GM12878 (cell line): Measurements from ENCODE around the gene ATG14. TPM values are rescaled to one million over a fixed set of nuclear protein-coding genes. Genes with fewer than 3 reads are reported as not detected.

ENCODE experiments used
- CREM ChIP-seq: IDR thresholded peaks from 2 replicates; pipeline ENCODE4 v1.6.1; 2014; ENCODE audit warnings: antibody characterized with exemption, low read depth
- EED ChIP-seq: sonication (generic); IDR thresholded peaks from 2 replicates; pipeline ENCODE4 v1.6.1; 2016; ENCODE audit warnings: antibody characterized with exemption, low read depth
- ESRRA ChIP-seq: IDR thresholded peaks from 2 replicates; pipeline ENCODE4 v1.6.1; 2012; ENCODE audit warnings: mild to moderate bottlenecking, low read length, improper control_type of control experiment
- EZH2 ChIP-seq: IDR thresholded peaks from 2 replicates; pipeline ENCODE4 v1.6.1; 2012; ENCODE audit warnings: low read depth, mild to moderate bottlenecking, control low read depth, inconsistent platforms, low read length, borderline replicate concordance; ENCODE audit not compliant: control insufficient read depth
- HDAC6 ChIP-seq: fragments of 200-600 bp; sonication (generic); IDR thresholded peaks from one replicate; pipeline ENCODE4 v1.8.0; 2017; ENCODE audit warnings: antibody characterized with exemption; ENCODE audit not compliant: unreplicated experiment
- IKZF2 ChIP-seq, 2 experiments: fragments of 450-650 bp; IDR thresholded peaks; 2 replicates each; pipeline ENCODE4 v1.6.1; 2017; ENCODE audit warnings: mild to moderate bottlenecking in 2 of 2, moderate library complexity in 2 of 2
- KDM1A ChIP-seq: fragments of 200-600 bp; sonication (generic); IDR thresholded peaks from 2 replicates; pipeline ENCODE4 v1.6.1; 2016; ENCODE audit warnings: borderline replicate concordance
- NR2F1 ChIP-seq: fragments of 450-650 bp; conservative IDR thresholded peaks from 2 replicates; pipeline ENCODE4 v1.6.1; 2017; ENCODE audit warnings: mild to moderate bottlenecking
- RAD51 ChIP-seq: fragments of 450-650 bp; IDR thresholded peaks from 2 replicates; pipeline ENCODE4 v1.6.1; 2016; ENCODE audit warnings: moderate library complexity, mild to moderate bottlenecking, inconsistent platforms
- RBBP5 ChIP-seq: fragments of 200-600 bp; sonication (generic); conservative IDR thresholded peaks from 2 replicates; pipeline ENCODE4 v1.6.1; 2016
- RCOR1 ChIP-seq: conservative IDR thresholded peaks from 2 replicates; pipeline ENCODE4 v1.6.1; 2012; ENCODE audit warnings: low read depth, low read length, improper control_type of control experiment
- RELA ChIP-seq: fragments of 450-650 bp; IDR thresholded peaks from 2 replicates; pipeline ENCODE4 v1.8.0; 2014; ENCODE audit warnings: borderline replicate concordance; ENCODE audit not compliant: partially characterized antibody
- RUNX3 ChIP-seq: IDR thresholded peaks from 2 replicates; pipeline ENCODE4 v1.6.1; 2012; ENCODE audit warnings: low read length, inconsistent platforms
- SMAD5 ChIP-seq: IDR thresholded peaks from 2 replicates; pipeline ENCODE4 v1.6.1; 2016; ENCODE audit warnings: antibody characterized with exemption, low read depth
- SP1 ChIP-seq: IDR thresholded peaks from one replicate; pipeline ENCODE4 v1.6.1; 2011; ENCODE audit warnings: low read depth, low read length
- SREBF1 ChIP-seq: IDR thresholded peaks from 2 replicates; pipeline ENCODE4 v1.6.1; 2012; ENCODE audit warnings: mild to moderate bottlenecking, low read length
- TCF3 ChIP-seq: IDR thresholded peaks from 2 replicates; pipeline ENCODE4 v1.6.1; 2012; ENCODE audit warnings: low read depth, mild to moderate bottlenecking, low read length, borderline replicate concordance; ENCODE audit not compliant: insufficient read depth
- YBX1 ChIP-seq: fragments of 450-650 bp; IDR thresholded peaks from 2 replicates; pipeline ENCODE4 v1.6.1; 2016; ENCODE audit warnings: antibody characterized with exemption
- ZNF274 ChIP-seq: IDR thresholded peaks from one replicate; pipeline ENCODE4 v1.8.0; 2011; ENCODE audit not compliant: insufficient read length, insufficient read depth
- ZNF622 ChIP-seq: fragments of 450-650 bp; IDR thresholded peaks from 2 replicates; pipeline ENCODE4 v1.6.1; 2017; ENCODE audit warnings: mild to moderate bottlenecking, inconsistent platforms
- polyA plus RNA-seq, 11 experiments: library from polyadenylated mRNA; depleted of rRNA in 4 of 11; unstranded in 6 of 11; stranded (reverse) in 5 of 11; fragments of >200 nt; fragmentation: Nextera tagmentation in 4 of 11; fragmentation: Illumina TruSeq in 1 of 11; extraction: Ambion mirVana in 4 of 11; extraction: Trizol in 1 of 11; gene quantifications; 1 replicate in 1 of 11; 2 replicates in 10 of 11; pipeline versions ENCODE4 v1.2.1 to v1.2.3, GENCODE V29; 2011 to 2016; ENCODE audit warnings: inconsistent platforms in 2 of 11, missing spikeins in 2 of 11, low read depth in 1 of 11
- total RNA-seq, 4 experiments: library from RNA; depleted of rRNA in 3 of 4; stranded (reverse); fragments of >200 nt in 3 of 4; fragmentation: Illumina TruSeq in 1 of 4; extraction: Trizol in 1 of 4; gene quantifications; 2 replicates each; pipeline versions ENCODE4 v1.2.1 to v1.2.3, GENCODE V29; 2013 to 2021
- TF ChIP-seq, protein P1 (sequence below): IDR thresholded peaks from 2 replicates; pipeline ENCODE4 v1.6.1; 2012; ENCODE audit warnings: low read depth, low read length, improper control_type of control experiment
- TF ChIP-seq, protein P2 (sequence below): fragments of 450-650 bp; IDR thresholded peaks from 2 replicates; pipeline ENCODE4 v1.6.1; 2017; ENCODE audit warnings: antibody characterized with exemption, mild to moderate bottlenecking, moderate library complexity
- TF ChIP-seq, protein P3 (sequence below): fragments of 450-650 bp; formaldehyde crosslinking; IDR thresholded peaks from 2 replicates; pipeline ENCODE4 v1.4.0; 2022; ENCODE audit warnings: mild to moderate bottlenecking, moderate library complexity
- TF ChIP-seq, protein P4 (sequence below): fragments of 450-650 bp; IDR thresholded peaks from 2 replicates; pipeline ENCODE4 v1.6.1; 2017; ENCODE audit warnings: borderline replicate concordance

ATG14 gene
- total and polyA plus RNA-seq, 10 of the 15 experiments (the other 5 are each of a cell fraction or from before 2014, with no cell fraction given) = 1.1 to 6.4 (median 5.0) TPM

DNA sequence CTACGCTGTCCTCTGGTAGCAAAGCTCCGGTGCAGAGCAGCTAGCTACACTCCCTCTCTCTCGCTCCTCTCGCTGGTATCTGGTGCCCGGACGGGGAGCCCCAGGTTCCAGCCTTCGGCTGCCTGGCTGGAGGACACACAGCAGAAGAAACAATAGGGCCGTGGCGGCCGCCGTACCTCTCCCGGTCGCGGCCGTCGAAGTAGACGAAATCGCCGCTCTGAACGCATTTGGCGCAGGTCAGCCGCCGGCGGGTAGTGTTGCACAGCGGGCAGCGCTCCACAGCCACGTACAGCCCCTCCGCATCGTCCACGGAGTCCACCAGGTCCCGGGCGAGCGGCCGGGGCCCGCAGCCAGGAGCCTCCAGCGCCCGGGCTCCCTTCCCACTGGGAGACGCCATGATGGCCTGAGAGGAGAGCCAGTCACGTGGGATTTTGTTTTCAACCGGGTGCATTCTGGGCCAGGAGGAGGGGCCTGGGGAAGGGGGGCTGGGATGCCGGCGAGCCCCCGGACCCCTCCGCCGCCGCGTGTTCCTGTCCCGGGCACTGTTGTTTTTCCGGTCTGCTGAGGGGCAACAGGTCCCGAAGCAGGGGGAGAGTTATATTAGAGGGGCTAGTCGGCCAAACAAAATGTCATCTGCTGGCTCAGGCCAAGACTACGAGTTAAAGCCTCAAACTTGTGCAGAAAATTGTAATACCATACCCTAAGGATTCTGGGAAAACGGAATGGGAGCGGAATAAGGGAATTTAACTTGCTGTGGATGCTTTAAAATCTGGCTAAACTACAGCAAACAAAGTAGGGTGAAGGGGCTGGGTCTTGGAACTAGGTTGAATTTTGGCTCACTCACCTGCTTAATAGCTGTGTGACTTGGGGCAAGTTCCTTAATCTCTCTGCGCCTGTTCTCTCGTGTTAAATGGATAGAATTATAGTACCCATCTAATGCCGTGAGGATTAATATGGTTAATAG lies at the start of gene ATG14 (continued):
- TF ChIP-seq, protein P1, sequence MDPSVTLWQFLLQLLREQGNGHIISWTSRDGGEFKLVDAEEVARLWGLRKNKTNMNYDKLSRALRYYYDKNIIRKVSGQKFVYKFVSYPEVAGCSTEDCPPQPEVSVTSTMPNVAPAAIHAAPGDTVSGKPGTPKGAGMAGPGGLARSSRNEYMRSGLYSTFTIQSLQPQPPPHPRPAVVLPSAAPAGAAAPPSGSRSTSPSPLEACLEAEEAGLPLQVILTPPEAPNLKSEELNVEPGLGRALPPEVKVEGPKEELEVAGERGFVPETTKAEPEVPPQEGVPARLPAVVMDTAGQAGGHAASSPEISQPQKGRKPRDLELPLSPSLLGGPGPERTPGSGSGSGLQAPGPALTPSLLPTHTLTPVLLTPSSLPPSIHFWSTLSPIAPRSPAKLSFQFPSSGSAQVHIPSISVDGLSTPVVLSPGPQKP = no peak
- TF ChIP-seq YBX1 = no peak
- TF ChIP-seq RBBP5 = no peak
- no peak for TF ChIP-seq ZNF274
- TF ChIP-seq, protein P2, sequence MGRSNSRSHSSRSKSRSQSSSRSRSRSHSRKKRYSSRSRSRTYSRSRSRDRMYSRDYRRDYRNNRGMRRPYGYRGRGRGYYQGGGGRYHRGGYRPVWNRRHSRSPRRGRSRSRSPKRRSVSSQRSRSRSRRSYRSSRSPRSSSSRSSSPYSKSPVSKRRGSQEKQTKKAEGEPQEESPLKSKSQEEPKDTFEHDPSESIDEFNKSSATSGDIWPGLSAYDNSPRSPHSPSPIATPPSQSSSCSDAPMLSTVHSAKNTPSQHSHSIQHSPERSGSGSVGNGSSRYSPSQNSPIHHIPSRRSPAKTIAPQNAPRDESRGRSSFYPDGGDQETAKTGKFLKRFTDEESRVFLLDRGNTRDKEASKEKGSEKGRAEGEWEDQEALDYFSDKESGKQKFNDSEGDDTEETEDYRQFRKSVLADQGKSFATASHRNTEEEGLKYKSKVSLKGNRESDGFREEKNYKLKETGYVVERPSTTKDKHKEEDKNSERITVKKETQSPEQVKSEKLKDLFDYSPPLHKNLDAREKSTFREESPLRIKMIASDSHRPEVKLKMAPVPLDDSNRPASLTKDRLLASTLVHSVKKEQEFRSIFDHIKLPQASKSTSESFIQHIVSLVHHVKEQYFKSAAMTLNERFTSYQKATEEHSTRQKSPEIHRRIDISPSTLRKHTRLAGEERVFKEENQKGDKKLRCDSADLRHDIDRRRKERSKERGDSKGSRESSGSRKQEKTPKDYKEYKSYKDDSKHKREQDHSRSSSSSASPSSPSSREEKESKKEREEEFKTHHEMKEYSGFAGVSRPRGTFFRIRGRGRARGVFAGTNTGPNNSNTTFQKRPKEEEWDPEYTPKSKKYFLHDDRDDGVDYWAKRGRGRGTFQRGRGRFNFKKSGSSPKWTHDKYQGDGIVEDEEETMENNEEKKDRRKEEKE = no peak
- TF ChIP-seq RUNX3 = no peak
- no peak for TF ChIP-seq HDAC6
- TF ChIP-seq SP1 = no peak
- TF ChIP-seq ESRRA = no peak
- TF ChIP-seq, protein P3, sequence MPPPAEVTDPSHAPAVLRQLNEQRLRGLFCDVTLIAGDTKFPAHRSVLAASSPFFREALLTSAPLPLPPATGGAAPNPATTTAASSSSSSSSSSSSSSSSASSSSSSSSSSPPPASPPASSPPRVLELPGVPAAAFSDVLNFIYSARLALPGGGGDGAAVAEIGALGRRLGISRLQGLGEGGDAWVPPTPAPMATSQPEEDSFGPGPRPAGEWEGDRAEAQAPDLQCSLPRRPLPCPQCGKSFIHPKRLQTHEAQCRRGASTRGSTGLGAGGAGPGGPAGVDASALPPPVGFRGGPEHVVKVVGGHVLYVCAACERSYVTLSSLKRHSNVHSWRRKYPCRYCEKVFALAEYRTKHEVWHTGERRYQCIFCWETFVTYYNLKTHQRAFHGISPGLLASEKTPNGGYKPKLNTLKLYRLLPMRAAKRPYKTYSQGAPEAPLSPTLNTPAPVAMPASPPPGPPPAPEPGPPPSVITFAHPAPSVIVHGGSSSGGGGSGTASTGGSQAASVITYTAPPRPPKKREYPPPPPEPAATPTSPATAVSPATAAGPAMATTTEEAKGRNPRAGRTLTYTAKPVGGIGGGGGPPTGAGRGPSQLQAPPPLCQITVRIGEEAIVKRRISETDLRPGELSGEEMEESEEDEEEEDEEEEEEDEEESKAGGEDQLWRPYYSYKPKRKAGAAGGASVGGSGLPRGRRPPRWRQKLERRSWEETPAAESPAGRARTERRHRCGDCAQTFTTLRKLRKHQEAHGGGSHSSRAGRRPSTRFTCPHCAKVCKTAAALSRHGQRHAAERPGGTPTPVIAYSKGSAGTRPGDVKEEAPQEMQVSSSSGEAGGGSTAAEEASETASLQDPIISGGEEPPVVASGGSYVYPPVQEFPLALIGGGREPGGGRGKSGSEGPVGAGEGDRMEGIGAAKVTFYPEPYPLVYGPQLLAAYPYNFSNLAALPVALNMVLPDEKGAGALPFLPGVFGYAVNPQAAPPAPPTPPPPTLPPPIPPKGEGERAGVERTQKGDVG (CRISPR knock-in tag) = no peak
- no peak for TF ChIP-seq RCOR1
- no peak for TF ChIP-seq EZH2
- TF ChIP-seq CREM = peak; percentile 41; the same call in 1 of the 2 replicates
- peak; percentile 92 for TF ChIP-seq RAD51
- TF ChIP-seq RELA = no peak
- TF ChIP-seq TCF3 = no peak
- TF ChIP-seq ZNF622 = no peak
- no peak for TF ChIP-seq NR2F1
- TF ChIP-seq, protein P4, sequence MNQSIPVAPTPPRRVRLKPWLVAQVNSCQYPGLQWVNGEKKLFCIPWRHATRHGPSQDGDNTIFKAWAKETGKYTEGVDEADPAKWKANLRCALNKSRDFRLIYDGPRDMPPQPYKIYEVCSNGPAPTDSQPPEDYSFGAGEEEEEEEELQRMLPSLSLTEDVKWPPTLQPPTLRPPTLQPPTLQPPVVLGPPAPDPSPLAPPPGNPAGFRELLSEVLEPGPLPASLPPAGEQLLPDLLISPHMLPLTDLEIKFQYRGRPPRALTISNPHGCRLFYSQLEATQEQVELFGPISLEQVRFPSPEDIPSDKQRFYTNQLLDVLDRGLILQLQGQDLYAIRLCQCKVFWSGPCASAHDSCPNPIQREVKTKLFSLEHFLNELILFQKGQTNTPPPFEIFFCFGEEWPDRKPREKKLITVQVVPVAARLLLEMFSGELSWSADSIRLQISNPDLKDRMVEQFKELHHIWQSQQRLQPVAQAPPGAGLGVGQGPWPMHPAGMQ = no peak
- TF ChIP-seq KDM1A = no peak
- TF ChIP-seq EED = peak; percentile 25; the same call in 1 of the 2 replicates
- no peak for TF ChIP-seq SREBF1
- TF ChIP-seq IKZF2 (IDR thresholded peaks at IDR 0.05) = peak; percentile 24 to 29; a peak in 3 of 4 replicates
- TF ChIP-seq SMAD5 = no peak
